Endothelial cell (in vitro differentiated cells): Measurements from ENCODE around the gene NMUR2. TPM values are rescaled to one million over a fixed set of nuclear protein-coding genes. Genes with fewer than 3 reads are reported as not detected.

ENCODE experiments used
- DNase-seq: peaks from one replicate; pipeline ENCODE4 v3.0.0; 2021; ENCODE audit warnings: low spot score
- H3K27ac Mint-ChIP-seq: one replicate; pipeline ENCODE4 v1.8.0; 2021; ENCODE audit warnings: mixed read lengths, inconsistent platforms; ENCODE audit not compliant: unreplicated experiment
- H3K27me3 Mint-ChIP-seq: one replicate; pipeline ENCODE4 v1.8.0; 2021; ENCODE audit warnings: mild to moderate bottlenecking, moderate library complexity, mixed read lengths, inconsistent platforms; ENCODE audit not compliant: unreplicated experiment
- H3K36me3 Mint-ChIP-seq: one replicate; pipeline ENCODE4 v1.8.0; 2021; ENCODE audit warnings: mild to moderate bottlenecking, low read depth, mixed read lengths, inconsistent platforms; ENCODE audit not compliant: unreplicated experiment
- H3K4me1 Mint-ChIP-seq: one replicate; pipeline ENCODE4 v1.8.0; 2021; ENCODE audit warnings: mild to moderate bottlenecking, mixed read lengths, inconsistent platforms; ENCODE audit not compliant: unreplicated experiment
- H3K4me3 Mint-ChIP-seq: one replicate; pipeline ENCODE4 v1.8.0; 2021; ENCODE audit warnings: mild to moderate bottlenecking, mixed read lengths, inconsistent platforms; ENCODE audit not compliant: unreplicated experiment
- H3K9me3 Mint-ChIP-seq: one replicate; pipeline ENCODE4 v1.8.0; 2021; ENCODE audit warnings: mixed read lengths, inconsistent platforms; ENCODE audit not compliant: unreplicated experiment
- CTCF ChIP-seq: fragments of 200-600 bp; sonication (generic); IDR thresholded peaks from one replicate; pipeline ENCODE4 v1.5.0; 2021; ENCODE audit warnings: antibody characterized with exemption; ENCODE audit not compliant: unreplicated experiment
- total RNA-seq: library from RNA; stranded (reverse); fragmentation: NEBNext Ultra II Directional; extraction: Animal tissue kit (Norgen Biotek cat#: 25700); gene quantifications from one replicate; pipeline ENCODE4 v1.2.1, GENCODE V29; 2021; ENCODE audit not compliant: unreplicated experiment

NMUR2 gene
- total RNA-seq, 1 donor from 2014 or later: not detected

- H3K9me3 Mint-ChIP-seq: no peaks in the 10 kb centered on the region
These were observed 28.2 kb downstream of the NMUR2 start for GRCh38 chr5:152376886-152377285.

GRCh38 chr5:152374711-152375275 lies 30.3 kb downstream of the NMUR2 start:
- TF ChIP-seq CTCF: no peak
- Mint-ChIP-seq H3K27me3 (no peaks in the 10 kb centered on the region), H3K4me1 (no peaks in the 10 kb centered on the region), H3K9me3 (no peaks in the 10 kb centered on the region), H3K4me3 (no peak overlapping the region), H3K36me3 (no peaks in the 10 kb centered on the region), H3K27ac (no peak overlapping the region)
- no peak for DNase-seq

More at GRCh38 chr5:152376886-152377285, 28.2 kb downstream of the NMUR2 start:
- H3K4me1 Mint-ChIP-seq: no peaks in the 10 kb centered on the region
- H3K27ac Mint-ChIP-seq: no peak overlapping the region
- no peak for TF ChIP-seq CTCF
- H3K36me3 Mint-ChIP-seq: no peaks in the 10 kb centered on the region
- H3K27me3 Mint-ChIP-seq: peaks cover 2% of the 10 kb centered on the region
- H3K4me3 Mint-ChIP-seq: no peak overlapping the region
- no peak for DNase-seq

GRCh38 chr5:152372875-152373274 lies 32.2 kb downstream of the NMUR2 start:
- Mint-ChIP-seq H3K36me3 (no peaks in the 10 kb centered on the region), H3K4me1 (no peaks in the 10 kb centered on the region), H3K4me3 (no peak overlapping the region), H3K9me3 (no peaks in the 10 kb centered on the region), H3K27ac (no peak overlapping the region), H3K27me3 (no peaks in the 10 kb centered on the region)
- no peak for TF ChIP-seq CTCF
- DNase-seq: no peak

- no peak for TF ChIP-seq CTCF
- Mint-ChIP-seq H3K4me3 (no peak overlapping the region), H3K27ac (no peak overlapping the region), H3K36me3 (no peaks in the 10 kb centered on the region), H3K4me1 (no peaks in the 10 kb centered on the region), H3K9me3 (no peaks in the 10 kb centered on the region), H3K27me3 (no peaks in the 10 kb centered on the region)
- DNase-seq: no peak
These were observed 35.8 kb downstream of the NMUR2 start for GRCh38 chr5:152369298-152369697.

- Mint-ChIP-seq H3K4me1 (no peaks in the 10 kb centered on the region), H3K27me3 (no peaks in the 10 kb centered on the region), H3K9me3 (no peaks in the 10 kb centered on the region), H3K36me3 (no peaks in the 10 kb centered on the region), H3K4me3 (no peak overlapping the region), H3K27ac (no peak overlapping the region)
- no peak for DNase-seq
- no peak for TF ChIP-seq CTCF
These were observed 37.5 kb downstream of the NMUR2 start for GRCh38 chr5:152367554-152367953.
